ENCODE results near the gene NEUROD2.

DNA sequence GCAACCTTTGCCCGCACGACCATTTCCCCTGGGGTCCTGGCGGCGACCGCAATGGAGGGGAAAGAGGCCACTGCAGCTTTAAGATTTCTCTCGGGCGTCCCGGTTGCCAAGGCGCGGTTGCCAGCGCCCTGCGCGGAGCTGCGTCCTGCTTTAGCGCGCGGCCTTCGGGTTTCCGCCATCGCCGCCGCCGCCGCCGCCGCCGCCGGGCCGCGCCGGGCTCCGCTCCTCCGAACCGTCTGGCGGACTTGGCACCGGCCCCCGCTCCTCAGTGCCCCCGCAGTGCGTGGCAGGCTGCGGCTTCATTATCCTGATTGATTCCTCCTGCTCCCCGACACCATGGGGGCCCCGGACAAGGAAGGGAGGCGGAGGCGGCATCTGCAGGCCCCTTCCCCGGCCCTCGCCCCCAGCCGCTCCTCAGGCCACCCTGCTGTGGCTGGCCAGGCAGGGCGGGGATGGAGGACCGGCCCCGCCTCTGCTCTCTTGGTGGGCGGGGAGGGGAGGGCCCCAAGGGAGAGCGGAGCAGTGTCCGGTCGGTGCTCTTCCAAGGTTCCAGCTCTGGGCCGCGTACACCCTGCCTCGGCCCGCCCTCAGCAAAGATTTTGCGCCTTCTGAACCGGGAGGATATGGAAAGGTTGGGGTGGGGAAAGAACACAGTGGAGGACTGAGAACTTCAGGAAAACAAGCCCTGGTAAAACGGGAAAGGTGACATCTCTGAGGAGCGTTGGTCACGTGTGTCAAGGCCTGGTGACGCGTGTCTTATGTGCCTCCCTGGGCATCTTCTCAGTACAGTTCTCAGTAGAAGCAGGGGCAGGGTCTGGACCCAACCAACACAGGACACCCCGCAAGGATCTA is 34.0 kb downstream of the NEUROD2 start:
- TF ChIP-seq, protein P1, sequence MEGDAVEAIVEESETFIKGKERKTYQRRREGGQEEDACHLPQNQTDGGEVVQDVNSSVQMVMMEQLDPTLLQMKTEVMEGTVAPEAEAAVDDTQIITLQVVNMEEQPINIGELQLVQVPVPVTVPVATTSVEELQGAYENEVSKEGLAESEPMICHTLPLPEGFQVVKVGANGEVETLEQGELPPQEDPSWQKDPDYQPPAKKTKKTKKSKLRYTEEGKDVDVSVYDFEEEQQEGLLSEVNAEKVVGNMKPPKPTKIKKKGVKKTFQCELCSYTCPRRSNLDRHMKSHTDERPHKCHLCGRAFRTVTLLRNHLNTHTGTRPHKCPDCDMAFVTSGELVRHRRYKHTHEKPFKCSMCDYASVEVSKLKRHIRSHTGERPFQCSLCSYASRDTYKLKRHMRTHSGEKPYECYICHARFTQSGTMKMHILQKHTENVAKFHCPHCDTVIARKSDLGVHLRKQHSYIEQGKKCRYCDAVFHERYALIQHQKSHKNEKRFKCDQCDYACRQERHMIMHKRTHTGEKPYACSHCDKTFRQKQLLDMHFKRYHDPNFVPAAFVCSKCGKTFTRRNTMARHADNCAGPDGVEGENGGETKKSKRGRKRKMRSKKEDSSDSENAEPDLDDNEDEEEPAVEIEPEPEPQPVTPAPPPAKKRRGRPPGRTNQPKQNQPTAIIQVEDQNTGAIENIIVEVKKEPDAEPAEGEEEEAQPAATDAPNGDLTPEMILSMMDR (IDR thresholded peaks at IDR 0.05): no peak
- no peak for TF ChIP-seq POLR2AphosphoS5 (IDR thresholded peaks at IDR 0.05)
- peak in 3 of 4 donors; percentile 25 to 61 (median 47) for TF ChIP-seq POLR2A (IDR thresholded peaks at IDR 0.05)
